Hindlimb muscle (tissue), 1 donor: ENCODE measurements around the gene CKAP4. TPM values are rescaled to one million over a fixed set of nuclear protein-coding genes. Genes with fewer than 3 reads are reported as not detected.

Experiments
- DNase-seq: peaks from one replicate; pipeline ENCODE4 v3.0.0-alpha.2; 2013
- polyA plus RNA-seq: library from polyadenylated mRNA; unstranded; fragments of 120-200 nt; gene quantifications from one replicate; pipeline ENCODE4 v1.2.1, GENCODE V29; 2013; ENCODE audit not compliant: insufficient read length

CKAP4 gene
- polyA plus RNA-seq, 1 donor: 66.8 TPM

DNA sequence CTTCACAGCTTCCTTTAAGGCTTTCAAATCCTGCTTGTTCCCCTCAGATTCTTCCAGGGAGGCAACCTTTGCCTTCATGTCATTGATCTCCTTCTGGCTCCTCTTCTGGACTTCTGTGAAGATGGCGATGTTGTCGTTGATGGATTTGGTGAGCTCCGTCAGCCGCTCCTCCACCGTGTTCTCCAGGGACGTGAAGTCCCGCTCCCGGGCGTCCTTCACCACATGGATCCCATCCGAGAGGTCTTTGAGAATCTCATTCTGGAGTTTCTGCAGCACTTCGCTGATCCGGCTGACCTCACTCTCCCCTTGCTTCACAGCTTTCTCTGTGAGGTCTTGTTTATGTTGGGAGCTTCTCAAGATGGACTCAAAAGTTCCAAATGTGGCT, 7.9 kb downstream of the CKAP4 start:
- no peak for DNase-seq

DNA sequence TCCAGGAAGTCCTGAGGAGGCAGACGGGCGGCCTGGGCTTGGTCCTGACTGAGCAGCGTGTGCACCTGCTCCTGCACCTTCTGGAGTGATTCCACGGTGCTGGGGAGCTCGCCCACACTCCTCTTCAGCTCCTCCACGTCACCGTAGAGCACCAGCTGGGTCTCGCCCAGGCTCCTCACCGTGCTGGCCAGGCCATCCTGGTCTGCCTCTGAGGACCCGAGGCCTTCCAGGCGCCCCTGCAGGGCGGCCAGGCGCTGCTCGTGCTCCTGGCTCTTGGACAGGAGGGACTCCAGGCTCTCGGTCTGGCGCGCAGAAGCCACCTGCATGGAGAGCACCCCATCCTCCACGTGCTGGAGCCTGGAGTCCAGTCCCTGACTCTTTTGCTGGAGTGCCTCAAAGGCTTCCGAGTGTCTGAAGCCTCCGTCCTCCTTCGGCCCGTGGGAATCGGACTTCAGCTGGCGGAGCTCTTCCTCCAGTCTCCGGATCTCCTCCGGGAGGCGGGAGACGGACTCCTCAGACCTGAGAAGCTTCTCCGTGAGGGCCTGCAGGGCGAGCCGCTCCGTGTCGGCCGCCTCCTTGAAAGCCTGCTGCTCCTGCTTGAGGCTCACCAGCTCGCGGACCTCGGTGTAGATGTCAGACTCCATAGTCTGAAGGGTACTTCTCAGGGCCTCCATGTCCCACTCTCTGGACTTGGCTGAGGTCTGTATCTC, 8.4 kb downstream of the CKAP4 start:
- DNase-seq: no peak

DNA sequence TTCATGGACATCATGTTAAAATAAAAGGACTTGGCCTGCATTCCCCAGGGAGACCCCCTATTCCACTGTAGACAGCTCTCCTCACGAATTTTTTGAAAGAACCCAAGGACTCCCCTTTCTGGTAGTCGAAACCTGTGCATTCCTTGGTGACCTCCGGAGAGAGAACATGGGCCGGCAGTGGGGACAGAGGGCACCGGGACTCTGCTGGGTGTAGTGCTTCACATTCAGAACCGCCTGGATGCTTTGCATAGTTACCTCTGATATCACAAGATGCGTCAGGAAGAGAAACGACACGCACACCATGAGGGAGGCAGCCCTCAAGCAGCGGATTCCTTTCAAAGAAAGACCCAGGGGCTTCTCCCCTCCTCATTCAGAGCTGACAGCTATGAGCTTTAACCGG, 9.7 kb downstream of the CKAP4 start:
- DNase-seq: no peak

DNA sequence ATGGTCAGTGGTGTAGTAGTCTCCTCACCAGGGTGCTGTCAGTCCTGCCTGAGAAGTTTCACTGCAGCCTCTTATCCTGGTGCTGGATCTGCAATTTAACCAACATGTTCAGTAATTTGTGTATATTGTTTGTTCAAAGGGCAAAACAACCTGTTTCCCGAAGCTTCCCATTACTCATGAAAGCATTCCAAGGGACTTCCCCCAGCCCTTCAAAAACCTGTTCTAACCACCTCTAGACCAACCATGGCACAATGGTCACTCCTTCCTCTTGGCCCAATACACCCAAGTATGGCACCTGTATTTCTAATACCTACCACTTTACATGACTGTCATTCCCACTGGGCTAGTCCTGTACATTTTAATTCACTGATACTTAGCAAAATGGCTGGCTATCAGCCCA, 12.1 kb downstream of the CKAP4 start:
- no peak for DNase-seq

DNA sequence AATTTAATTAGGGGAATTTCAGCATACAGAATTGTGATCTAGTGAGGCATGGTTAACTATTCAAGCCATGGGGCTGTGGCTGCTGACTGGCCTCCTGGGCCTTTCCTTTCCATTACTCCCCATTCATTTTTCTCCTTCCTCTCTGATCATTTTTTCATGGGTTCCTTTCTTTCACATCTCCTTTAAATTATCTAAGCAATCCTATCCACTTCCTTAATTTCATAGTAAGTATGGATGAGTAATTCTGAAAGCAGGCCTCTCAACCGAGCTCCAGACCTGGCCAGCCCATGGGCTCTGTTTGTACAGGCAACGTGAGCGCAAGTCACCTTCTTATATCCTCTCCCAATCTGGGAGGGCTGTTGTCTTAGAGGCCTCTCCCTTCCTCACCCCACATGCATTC, 13.4 kb downstream of the CKAP4 start:
- DNase-seq: no peak

DNA sequence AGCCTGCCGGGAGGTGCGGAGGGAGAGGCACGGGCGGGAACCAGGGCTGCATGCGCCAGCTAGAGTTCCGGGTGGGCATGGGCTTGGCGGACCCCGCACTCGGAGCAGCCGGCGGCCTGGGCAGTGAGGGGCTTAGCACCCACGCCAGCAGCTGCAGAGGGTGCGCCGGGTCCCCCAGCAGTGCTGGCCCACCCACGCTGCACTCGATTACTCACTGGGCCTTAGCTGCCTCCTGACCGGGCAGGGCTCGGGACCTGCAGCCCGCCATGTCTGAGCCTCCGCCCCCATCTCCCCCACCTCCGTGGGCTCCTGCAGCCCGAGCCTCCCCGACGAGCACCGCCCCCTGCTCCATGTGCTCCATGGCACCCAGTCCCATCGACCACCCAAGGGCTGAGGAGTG, 14.8 kb downstream of the CKAP4 start:
- no peak for DNase-seq

DNA sequence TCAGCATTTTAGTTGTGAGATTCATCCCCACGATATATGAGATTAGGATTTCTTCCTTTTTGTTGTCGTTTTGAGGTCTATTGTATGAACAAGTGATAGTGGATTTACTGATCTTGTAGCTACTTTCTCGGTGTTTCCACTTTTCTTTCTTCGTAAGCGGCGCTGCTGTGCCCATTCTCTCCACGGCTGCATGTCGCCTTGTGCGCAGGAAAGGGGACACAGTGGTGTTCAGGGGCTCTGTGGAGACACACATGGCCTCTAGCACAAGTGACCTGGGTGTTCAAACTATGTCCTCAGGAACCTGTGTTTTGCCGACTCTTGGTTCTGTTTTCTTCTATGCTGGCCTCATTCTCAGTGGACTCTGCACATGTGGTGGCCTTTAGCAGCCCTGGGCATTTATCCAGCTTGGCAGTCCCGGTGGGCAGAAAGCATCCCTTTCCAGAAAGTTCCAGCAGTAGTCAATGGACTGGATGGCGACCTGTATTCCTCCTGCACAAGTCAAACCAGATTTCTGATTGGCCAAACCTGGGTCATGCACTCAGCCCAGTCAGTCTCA, 18.7 kb downstream of the CKAP4 start:
- no peak for DNase-seq

DNA sequence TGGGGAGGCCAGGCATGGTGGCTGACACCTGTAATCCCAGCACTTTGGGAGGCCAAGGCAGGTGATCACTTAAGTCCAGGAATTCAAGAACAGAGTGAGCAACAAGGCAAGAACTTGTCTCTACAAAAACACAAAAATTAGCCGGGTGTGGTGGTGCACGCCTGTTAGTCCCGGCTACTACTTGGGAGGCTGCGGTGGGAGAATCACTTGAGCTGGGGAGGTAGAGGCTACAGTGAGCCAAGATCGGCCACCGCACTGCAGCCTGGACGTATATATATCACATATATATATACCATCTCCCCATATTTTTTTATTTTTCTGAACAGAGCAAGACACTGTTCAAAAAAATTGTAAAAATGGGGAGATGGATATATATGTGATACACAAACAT, 19.5 kb downstream of the CKAP4 start:
- no peak for DNase-seq

DNA sequence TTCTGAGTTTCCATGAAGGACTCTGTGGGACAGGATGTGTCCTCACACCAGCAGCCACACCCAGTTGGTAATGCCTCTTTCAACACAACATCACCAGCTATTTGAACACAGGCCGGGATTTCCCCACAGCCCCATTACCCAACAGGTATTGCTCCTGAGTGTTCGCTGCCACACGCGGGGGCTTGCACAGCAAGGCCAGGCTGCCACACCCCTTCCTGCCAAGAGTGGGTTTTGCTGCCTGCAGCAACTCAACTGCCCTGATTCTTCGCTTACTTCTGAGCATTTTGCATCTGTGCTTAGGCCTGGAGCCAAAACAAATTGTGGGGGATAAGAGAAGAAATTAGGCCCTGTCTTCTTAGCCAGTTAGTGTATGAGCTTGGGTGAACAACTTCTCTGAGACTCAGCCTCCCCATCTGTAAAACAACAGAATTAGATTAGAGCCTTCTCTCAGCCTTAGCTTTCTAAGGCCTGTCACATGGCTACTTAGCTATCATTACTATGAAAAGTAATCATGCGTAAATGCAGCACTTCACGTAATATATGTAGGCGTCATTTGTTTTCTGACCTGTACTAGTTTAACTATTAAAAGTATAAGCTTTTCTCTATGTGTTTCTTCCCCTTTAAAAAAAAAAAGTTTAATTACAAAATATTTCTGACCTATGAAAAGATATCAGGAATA, 20.0 kb downstream of the CKAP4 start:
- no peak for DNase-seq

DNA sequence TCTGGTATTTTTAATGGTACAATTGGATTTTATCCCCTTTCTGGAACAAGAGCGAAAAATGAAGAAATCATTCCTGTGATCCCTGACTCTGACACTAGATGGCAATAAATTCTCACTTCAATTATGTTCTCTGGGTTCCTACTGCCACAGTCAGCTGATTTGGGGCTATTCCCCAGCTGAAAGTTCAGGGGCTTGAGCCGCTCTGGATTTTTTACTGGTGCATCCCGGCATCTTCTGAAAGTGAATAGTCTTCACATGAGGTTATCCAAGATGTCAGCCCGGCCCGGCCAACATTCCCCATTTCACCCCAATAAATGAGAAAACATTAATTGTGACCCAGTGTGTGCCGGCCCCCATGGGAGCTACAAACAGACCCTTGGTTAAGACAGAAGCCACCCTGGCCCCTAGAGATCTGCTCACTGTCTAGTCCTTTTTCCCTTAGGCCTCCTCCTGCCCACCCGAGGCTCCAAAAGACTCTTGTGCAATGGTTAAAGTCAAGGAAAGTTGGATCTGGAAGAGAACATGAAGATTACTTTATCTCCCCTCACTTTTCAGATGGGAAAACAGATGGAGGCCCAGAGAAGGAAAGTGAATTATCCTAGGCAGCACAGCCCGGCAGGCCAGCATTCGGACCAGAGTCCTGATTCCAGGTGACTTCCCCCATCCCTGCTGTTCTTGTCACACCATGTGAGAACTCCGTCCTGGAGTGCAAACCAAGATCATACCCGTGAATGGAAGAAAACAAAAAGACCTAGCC, 20.8 kb downstream of the CKAP4 start:
- peak; percentile 34 for DNase-seq

DNA sequence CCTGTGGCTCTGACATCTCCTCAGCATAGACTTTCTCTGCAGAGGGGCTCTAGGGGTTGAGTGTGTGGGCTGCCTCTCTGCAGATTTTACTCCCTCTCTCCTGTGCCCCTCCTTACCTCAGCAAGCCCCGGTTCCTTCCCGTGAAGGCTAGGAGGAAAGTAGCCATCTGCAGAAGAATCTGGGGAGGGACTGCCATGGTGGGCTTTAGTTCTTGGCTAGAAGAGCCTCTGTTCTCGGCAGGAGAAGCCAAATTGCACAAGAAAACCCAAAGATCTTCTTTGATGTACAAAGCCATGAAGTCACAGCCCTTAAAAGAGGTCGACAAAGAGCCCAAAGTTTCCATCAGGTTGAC, 23.5 kb downstream of the CKAP4 start:
- no peak for DNase-seq

DNA sequence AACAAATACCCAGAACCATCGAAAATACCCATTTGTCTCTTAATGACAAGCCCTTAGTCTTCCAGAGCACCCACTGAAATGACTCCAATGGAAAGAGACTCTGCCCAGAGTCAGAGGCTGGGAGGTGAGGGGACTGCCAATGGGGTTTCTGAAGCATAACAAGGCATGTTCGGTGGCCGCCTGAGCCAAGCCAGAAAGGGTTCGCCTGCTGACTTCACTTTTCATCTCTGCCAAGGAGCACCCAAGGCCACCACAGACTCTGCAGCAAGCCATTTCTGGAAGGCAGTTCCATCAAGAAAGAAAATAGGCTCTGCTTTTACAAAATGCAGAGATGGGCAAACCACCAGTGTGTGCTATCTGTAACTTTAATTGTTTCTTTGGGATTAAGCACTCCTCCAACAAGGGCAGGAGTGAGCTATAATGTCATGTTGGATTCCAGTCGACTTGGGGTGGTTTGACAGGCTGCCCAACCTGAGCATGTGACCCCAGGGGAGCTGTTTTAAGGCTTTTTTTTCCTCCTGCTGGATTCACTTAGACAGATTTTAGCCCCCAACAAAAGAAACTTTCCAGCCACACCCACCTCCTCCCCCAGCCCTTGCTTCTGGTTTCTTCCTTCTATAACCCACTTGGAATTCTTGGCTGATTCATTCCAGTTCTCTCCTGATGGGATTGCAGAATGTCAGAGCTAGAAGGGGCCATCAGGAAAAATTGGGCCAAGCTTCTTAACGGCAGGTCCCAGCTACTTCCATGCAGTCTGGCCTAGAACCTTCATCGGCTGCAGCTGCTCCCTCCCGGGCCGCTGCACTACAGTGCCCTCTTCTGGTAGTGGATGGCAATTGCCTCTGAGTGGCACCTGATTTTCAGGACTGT, 24.1 kb downstream of the CKAP4 start:
- peak; percentile 57 for DNase-seq

DNA sequence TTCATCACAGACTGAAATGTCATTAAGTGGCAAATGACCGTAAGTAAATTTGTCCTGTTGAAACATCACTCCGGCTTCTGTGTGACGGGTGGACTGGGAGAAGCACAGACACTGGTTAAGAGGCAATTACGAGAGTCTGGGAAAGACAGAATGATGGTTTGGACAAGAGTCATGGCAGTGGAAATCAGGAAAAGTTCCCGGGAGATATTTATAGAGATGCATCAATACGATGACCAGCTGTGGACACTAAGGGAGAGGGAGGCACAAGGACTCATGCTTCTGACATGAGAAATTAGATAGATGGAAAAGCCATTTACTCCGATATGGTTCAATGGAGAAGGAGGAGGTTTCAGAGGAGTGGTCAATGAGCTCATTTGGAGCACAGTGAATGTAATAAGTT, 27.3 kb downstream of the CKAP4 start:
- peak; percentile 20 for DNase-seq

DNA sequence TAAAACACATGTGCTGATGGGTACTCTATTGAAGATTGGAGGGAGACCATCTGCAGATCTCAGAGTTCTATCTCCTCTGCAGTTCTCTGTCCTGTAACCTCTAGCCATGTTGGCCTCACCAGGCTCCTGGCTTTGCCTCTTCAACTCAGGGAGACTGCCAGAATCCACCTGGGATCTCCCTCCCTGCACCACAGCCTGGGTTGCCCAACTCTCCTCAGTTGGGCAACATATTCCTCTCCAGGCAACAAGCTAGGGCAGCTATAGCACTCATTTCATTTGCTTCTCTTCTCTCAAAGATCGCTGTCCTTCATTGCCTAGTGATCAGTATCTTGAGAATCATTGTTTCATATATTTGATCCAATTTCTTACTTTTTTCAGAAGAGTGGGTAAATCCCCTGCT, 28.8 kb downstream of the CKAP4 start:
- no peak for DNase-seq

DNA sequence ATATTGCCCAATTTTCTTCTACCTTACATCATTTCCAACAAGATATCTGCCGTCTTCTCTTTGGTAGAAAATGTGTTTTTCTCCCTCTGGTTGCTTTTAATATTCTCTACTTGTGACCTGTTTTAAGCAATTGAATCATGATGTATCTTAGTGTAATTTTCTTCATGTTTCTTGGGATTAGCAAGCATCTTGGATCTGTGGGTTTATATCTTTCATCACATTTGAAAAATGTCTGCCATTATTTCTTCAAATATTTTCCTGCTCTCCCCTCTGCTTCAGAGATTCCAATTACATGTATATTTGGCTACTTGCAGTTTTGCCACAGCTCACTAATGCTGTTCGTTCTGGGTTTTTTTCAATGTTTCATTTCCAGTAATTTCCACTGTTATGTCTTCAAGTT, 30.1 kb downstream of the CKAP4 start:
- DNase-seq: no peak

DNA sequence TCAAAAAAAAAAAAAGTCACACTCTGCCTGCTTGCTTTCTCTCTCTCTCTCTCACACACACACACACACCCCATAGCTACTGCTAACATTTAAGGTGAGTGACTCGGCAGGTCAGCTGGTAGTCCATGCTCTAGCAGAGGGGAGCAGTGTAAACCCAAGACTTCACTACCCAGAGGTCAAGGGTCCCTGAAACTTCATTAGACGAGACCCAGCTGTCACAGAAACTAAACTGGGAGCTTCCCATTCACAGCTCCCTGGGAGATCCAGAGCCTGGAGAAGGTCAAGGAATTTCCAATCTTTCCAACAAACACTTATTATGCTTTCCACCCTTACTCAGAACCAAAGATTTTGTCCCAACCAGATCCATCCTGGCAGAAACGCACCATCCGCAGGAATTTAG, 33.2 kb downstream of the CKAP4 start:
- no peak for DNase-seq

DNA sequence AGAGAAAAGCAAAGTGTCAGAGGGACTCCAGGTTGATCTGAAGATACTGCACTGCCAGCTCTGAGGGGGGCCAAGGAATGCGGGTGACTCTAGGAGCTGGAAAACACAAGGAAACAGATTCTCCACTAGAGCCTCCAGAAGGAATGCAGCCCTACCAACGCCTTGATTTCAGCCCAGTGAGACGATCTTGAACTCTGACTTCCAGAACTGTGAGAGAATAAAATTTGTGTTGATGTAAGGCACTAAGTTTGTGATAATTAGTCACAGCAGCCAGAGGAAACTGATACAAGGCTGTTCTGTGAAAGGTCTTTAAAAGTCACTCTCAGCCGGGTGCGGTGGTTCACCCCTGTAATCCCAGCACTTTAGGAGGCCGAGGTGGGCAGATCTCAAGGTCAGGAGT, 34.2 kb downstream of the CKAP4 start:
- DNase-seq: no peak

DNA sequence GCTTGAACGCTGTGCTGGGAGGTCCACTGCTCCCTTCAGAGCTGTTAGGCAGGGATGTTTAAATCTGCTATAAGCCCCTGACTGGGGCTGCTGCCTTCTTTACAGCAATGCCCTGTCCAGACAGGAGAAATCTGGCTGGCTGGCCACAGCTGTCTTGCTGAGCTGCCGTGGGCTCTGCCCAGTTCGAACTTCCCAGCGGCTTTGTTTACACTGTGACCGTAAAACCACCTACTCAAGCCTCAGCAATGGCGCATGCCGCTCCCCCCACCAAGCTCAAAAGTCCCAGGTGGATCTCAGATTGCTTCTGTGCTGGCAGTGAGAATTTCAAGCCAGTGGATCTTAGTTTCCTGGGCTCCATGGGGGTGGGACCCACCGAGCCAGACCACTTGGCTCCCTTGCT, 35.8 kb downstream of the CKAP4 start:
- DNase-seq: no peak

DNA sequence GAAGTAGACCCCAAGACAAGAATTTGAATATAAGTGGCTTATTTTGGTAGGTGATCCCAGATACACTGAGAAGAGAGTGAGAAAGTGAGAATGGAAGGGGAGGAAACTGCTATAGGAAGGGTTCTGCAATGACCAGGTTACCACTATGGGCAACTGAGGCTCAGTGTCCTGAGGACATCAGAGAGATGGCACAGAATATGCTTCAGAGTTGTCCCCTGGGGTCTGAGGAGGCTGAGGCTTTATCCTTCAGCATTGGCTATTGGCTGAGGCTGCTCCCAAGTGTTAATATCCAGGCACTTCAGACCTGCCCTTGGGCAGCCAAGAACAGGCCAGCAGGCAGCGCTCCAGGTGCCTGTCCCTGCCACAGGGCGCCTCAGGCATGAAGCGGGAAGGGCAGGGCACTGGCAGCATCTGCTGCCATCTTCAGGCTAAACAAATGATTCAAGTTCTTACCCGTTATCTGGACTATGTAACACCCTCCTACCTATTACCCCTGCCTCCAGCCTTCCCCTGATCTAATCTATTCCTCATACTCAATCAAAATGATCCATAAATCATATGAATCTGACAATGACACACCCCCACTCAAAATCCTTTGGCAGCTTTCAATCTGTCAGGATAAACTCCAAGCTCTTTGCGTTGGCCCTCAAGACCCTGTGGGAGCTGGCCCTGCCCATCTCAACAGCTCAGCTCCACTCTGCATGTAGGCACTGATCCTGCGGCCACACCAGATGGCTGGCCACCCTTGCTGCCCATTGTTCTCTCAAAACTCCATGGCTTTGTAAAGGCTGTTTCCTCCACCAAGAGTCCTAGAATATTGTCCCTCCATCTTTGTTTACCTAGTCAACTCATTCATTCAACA, 42.4 kb downstream of the CKAP4 start:
- no peak for DNase-seq

DNA sequence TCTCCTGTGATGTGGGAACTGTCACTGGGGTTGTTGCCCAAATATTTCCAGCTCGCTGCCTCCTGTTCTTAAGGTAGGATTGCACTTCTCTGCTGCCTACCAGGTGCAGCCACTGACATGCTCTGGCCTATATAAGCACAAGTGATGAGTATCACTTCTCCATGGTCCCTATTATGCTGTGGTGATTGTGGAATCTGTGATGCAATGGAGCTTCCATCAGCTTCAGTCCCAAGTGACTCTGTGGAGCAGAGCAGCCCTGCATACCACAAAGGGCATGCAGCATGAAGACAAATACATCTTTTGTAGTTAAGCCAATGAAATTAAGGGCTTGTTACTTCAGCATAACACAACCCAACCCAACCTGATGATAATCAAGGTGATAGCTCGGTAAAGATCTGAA, 43.5 kb downstream of the CKAP4 start:
- no peak for DNase-seq

DNA sequence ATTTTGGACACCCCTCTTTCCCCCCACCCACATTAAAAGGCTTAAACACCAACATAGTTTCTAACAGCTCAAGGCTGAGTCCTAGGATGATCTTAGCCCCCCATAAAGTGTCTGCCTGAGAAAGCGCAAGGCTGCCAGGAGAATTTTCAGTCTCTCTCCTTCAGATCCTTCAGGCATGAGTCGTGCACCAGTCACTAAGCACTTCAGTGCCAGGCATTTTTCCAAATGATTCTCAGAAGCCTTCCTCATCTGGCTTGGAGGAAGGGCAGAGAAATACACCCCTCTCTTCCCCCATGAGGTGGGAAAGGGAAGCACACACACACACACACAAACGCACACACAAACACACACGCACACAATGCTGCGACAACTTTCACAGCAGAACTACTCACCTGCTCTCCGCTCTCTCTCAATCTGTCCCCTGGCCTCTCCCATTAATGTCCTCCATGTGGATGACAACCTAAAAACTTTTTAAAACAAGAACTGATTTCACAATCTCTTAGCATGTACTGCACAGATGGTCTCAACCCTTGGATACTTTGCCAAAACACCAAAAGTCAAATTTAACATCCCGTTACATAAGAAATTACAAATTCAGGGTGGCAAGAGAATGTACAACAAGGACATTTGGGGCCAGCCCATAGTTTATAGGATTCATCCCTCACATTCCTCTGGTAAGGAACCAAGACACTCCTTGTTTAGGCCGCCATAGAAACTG, 49.8 kb downstream of the CKAP4 start:
- no peak for DNase-seq
